Brain microvascular endothelial cell (primary cell): ENCODE data around the gene ATP6AP2.

Experiments used
- DNase-seq: peaks from one replicate; pipeline ENCODE4 v3.0.0-alpha.2; 2020
- H3K27ac ChIP-seq: fragments of 250-450 bp; sonication (Bioruptor Pico); 2 replicates; pipeline ENCODE4 v1.5.1; 2020; ENCODE audit warnings: mild to moderate bottlenecking, moderate library complexity
- H3K27me3 ChIP-seq: fragments of 250-450 bp; sonication (Bioruptor Pico); replicated peaks from 2 replicates; pipeline ENCODE4 v1.5.1; 2020; ENCODE audit warnings: mild to moderate bottlenecking
- H3K36me3 ChIP-seq: fragments of 250-450 bp; sonication (Bioruptor Pico); replicated peaks from 2 replicates; pipeline ENCODE4 v1.5.1; 2020; ENCODE audit warnings: mild to moderate bottlenecking
- H3K4me3 ChIP-seq: 2 replicates; pipeline ENCODE4 v1.5.1; 2011; ENCODE audit warnings: low read depth, mild to moderate bottlenecking, control low read depth, low read length, moderate library complexity
- CTCF ChIP-seq: IDR thresholded peaks from 2 replicates; pipeline ENCODE4 v1.5.1; 2011; ENCODE audit warnings: low read depth, mild to moderate bottlenecking, moderate library complexity, low read length, control low read depth, inconsistent platforms; ENCODE audit errors: missing control alignments
- in situ Hi-C: cut with HindIII; loops from 2 replicates; pipeline ENCODE4 v1.10.0; 2017; ENCODE audit warnings: low sequenced_read_pairs, low pct_ligation_motif_present

The ATP6AP2 gene

GRCh38 chrX:40653535-40653934 lies 72.8 kb downstream of the ATP6AP2 start:
- Histone ChIP-seq H3K27me3 (no peaks in the 10 kb centered on the region), H3K27ac (no peak overlapping the region), H3K36me3 (peaks cover 8% of the 10 kb centered on the region), H3K4me3 (no peak overlapping the region)
- TF ChIP-seq CTCF: no peak
- DNase-seq: no peak
- in situ Hi-C loops: no loop called here
